ENCODE results near the gene LRMDA.
"Not testable (repeated sequence)": the region's sequence is repeated elsewhere in the genome, so short reads cannot be mapped to it uniquely, and the experiment has no call there.

Gene LRMDA

DNA sequence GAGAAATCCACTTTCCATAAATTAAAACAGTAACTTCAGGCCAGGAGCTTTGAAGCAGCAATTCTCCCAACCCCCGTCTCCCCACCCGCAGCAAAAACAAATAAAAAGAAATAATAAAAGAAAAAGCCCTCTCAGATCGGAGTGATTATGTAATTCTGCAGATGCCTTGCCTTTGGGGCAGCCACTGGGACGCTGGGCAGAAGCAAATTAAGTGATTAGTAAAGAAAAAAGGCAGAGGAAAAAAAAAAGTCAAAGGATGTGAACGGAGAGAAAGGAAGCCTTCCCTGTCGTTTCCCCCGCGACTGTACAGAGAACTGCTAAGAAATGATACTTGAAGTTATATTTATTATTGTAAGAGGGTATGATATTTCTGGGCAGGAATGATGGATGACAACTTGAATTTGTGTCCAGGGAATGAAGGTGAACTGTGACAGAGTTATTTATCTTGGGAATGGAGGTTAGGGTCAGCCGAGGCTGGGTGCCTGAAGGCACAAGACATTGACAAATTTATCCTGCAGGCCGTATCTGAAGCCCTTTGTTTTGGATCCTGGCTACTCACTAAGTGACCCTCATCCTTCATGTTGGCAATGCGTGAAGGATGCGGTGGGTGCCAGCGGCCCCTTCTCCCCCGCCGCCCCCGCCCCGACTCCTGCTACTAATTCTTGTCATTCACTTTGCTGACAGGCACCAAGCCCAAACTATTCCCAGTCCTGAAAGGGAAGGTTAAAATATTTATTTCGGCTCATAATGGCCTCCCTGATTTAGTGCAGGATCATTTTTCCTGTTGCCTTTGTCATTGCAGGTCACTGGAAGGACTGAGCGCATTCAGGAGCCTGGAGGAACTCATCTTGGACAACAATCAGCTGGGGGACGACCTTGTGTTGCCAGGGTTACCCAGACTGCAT, 604.0 kb downstream of the LRMDA start:
- DNase-seq (ENCODE audit: low read depth in 2 of 2, low spot score in 1 of 2), result no peak

- no peak for DNase-seq (ENCODE audit: low read depth in 2 of 2, low spot score in 1 of 2)
These were observed 604.9 kb downstream of the LRMDA start for GRCh38 chr10:76036111-76036940.

- DNase-seq (ENCODE audit: low read depth in 2 of 2, low spot score in 1 of 2), result no peak
These were observed 605.5 kb downstream of the LRMDA start for GRCh38 chr10:76036962-76037361.

GRCh38 chr10:76037531-76038155, 606.2 kb downstream of the LRMDA start:
- DNase-seq (ENCODE audit: low read depth in 2 of 2, low spot score in 1 of 2), result no peak

DNA sequence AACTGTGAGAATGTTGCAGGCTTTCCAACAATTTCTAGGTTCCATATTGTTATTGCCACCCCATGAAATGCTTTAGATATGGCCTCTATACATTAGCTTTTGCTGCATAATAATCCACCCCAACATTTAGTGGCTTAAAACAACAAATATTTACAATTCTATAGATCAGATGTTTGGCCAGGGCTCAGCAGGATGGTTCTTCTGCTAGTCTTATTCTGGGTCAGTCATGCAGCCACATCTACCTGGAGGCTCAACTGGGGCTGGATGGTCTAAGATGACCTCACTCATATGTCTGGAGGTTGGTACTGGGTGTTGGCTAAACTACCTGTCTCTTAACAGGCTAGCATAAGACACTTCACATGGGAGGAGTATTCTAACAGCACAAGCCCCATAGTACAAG, 607.3 kb downstream of the LRMDA start:
- no peak for DNase-seq (ENCODE audit: low read depth in 2 of 2, low spot score in 1 of 2)

- DNase-seq (ENCODE audit: low read depth in 2 of 2, low spot score in 1 of 2), result no peak
These were observed 608.8 kb downstream of the LRMDA start for GRCh38 chr10:76040107-76040829.

- no peak for DNase-seq (ENCODE audit: low read depth in 2 of 2, low spot score in 1 of 2)
These were observed 609.4 kb downstream of the LRMDA start for GRCh38 chr10:76040830-76041220.

GRCh38 chr10:76041551-76041950, 610.1 kb downstream of the LRMDA start:
- DNase-seq (ENCODE audit: low read depth in 2 of 2, low spot score in 1 of 2), result no peak

DNA sequence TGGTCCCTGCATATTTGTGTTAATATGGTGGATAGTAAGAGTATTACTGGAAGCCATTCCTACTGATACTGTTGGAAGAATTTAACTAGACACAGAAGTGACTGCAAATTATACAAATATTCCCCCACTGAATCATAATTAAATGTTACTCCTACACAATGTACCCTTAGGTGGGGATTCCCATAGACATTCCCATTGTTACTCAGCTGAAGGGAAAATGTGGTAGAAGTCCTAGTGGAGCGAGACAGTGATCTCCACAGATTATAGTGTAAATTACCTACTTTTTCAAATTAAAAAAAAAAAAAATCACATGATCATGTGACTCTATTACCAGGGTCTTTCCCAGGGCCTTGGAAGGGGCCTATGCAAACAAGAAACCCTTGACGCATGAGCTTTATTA, 611.8 kb downstream of the LRMDA start:
- DNase-seq (ENCODE audit: low read depth in 2 of 2, low spot score in 1 of 2), result no peak

DNA sequence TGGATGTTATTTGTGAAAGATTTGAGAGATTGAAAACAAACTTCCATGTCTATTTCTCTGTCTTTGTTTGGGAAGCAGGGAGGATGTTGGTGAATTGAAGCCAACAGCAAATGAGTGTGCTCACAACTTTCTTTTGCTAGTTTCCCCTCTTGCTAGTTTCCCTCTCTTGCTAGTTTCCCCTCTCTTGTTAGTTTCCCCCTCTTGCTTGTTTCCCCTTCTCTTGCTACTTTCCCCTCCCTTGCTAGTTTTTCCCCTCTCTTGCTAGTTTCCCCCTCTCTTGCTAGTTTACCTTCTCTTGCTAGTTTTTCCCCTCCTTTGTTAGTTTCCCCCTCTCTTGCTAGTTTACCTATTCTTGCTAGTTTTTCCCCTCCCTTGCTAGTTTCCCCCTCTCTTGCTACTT, 613.3 kb downstream of the LRMDA start:
- DNase-seq (ENCODE audit: low read depth in 2 of 2, low spot score in 1 of 2), result no peak

GRCh38 chr10:76045174-76045573, 613.8 kb downstream of the LRMDA start:
- DNase-seq (ENCODE audit: low read depth in 2 of 2, low spot score in 1 of 2), result no peak

DNA sequence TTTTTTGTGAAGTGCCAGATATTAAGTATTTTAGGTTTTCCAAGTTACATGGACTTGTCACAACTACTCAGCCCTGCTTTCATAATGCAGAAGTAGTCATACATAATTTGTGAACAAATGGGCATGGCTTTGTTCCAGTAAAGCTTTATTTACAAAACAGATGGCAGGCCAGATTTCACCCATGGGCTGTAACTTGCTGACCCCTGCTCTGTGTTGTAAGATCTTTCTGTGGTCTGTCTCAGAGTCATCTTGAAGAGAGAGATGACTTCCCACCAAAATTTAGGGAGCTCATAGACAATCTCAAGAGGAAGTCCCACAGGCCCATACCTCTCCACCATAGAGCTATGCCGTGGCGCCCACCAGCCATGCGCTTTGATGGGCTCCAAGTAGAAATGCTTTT, 616.1 kb downstream of the LRMDA start:
- no peak for DNase-seq (ENCODE audit: low read depth in 2 of 2, low spot score in 1 of 2)

DNA sequence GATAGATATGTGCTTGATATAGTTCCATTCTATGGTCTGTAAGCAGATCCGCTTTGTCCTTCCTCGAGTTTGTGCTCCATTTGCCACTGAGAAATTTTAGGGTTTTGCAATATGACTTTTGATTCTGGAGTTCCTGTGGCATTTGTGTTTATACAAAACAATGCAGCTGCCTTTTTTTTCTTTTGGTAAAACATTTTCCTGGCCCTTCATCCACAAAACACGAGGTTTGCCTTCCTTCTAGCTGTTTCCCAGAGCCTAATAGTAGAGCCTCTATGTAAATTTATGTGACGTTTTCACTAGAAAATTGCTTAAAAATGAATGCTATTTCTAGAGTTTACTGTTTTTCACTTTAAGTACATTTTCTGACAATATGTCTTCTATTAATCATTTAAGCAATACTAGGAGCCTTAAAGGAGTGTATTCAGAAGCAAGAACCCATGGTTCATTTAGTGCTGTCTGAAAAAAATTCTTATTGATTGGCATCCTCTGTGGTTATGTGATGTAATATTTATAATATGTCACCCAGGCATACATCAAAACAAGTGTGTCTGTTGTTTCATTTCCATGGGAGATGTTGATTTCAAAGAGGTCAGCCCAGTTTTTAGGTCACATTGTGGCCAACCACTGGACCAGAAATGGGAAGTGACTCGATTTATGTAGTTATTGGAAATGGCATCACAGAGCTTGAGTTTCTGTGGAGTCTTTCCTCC, 618.3 kb downstream of the LRMDA start:
- DNase-seq (ENCODE audit: low read depth in 2 of 2, low spot score in 1 of 2), result no peak

- DNase-seq (ENCODE audit: low read depth in 2 of 2, low spot score in 1 of 2), result no peak
These were observed 618.8 kb downstream of the LRMDA start for GRCh38 chr10:76050291-76050625.

DNA sequence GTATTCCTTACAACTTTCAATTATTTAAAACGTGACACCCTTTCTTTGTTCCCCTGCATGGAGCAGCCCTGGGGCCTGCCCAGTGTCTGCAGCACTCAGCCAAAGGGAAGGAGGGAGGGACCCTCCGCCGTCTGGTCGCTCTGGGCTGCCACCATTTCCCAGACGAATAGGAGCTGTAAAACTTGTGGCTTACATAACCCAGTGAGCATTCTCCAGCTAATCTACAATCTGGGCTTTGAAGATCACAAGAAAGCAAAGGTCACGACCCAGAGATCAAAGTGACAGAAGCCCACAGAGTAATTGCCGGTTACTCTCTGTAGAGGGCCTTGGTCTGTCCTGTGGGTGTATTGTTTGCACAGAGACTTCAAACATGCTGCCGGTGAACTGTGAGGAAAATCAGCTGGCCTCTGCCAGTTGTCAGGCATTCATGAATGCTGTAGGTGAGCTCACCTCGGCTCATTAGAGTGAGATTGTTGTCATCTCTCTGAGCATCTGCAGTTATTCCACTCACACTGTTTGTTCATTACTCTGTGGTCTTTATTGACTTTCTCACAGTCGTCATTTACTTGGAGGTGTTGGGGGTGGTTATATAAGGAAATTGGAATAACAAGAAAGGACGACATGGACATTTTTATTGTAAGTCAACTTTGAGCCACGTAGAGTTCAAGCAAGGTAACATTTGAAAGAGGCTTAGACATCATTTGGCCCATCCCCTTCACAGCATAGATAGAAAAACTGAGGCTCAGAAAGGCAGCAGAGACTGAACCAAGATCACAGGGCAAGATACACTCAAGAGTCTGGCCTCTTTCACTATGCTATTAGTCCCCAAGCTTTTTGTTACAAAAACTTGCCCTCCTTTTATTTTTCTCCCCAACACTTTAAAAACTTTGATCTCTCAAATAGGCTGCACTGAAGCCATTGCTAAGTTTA, 619.8 kb downstream of the LRMDA start:
- no peak for DNase-seq (ENCODE audit: low read depth in 2 of 2, low spot score in 1 of 2)

DNA sequence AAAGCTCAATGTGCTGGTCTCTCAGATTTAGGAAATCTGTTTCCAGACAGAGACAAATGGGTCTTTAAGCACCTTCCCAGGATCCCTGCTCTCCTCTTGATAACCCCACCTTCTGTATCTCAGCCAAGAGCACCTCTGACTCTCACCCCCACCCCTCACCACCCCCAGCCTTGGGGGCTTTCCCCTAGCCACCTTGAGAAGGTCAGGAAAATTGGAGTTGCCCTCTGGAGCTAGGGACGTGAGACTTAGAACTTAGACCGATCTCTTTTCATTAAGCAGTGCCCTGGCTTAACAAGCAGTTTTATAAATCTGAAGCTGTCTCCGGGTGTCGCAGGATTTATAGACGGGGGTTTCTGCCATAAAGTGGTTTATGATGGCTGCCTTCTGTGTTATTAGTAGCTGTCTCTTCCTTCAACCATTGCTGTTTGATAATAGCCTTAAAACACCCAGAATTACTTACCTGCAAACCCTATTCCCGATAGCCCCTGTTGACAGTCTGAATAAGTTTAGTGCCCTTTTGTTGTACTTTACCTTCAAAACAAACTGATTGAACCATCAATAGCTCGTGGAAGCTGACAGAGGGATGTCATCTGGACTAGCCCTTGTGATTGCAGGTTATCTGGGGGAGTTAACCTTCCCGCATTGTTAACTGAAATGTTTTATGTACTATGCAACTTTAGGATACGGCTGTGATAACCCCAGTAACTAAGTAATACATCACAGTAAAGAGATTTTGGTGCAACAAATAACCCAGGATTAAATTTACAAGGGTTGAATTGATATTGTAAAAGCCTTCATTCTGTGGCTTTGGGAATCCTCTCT, 621.5 kb downstream of the LRMDA start:
- no peak for DNase-seq (ENCODE audit: low read depth in 2 of 2, low spot score in 1 of 2)

DNA sequence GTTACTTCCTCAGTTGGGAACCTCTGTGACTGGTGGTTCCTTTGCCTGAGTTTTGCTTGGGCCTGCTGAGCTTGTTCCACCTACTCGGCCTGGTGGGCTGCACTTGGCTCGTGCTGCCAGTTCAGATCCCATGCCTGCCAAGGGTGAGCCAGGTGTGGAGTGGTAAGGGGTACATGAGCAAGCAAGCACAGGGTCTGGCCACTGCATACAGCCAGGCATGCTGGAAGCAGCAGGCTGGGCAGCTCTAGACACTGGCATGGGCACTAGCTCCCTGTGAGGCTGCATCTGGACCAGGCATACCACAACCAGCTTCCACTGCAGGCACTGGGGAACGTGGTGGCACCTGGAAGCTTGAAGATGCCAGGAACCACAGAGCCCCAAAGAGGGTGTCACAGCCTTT, 624.0 kb downstream of the LRMDA start:
- no peak for DNase-seq (ENCODE audit: low read depth in 2 of 2, low spot score in 1 of 2)

GRCh38 chr10:76055963-76056362, 624.5 kb downstream of the LRMDA start:
- DNase-seq (ENCODE audit: low read depth in 2 of 2, low spot score in 1 of 2), result no peak

DNA sequence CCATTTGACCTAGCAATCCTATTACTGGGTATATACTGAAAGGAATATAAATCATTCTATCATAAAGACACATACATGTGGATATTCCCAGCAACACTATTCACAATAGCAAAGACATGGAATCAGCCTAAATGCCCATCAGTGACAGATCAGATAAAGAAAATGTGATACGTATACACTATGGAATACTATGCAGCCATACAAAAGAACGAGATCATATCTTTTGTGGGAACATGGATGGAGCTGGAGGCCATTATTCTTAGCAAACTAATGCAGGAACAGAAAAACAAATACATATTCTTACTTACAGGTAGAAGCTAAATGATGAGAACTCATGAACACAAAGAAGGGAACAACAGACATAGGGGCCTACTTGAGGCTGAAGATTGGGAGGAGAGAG, 629.6 kb downstream of the LRMDA start:
- not testable (repeated sequence) for DNase-seq (ENCODE audit: low read depth in 2 of 2, low spot score in 1 of 2)

All from stimulated activated CD8-positive, alpha-beta memory T cell treated with anti-CD3 and anti-CD28 coated beads, Interleukin-4, amount 100 ng/mL, for 4 hours (primary cell).